ENCODE results near the gene TFPI.
"Not testable (repeated sequence)": the region's sequence is repeated elsewhere in the genome, so short reads cannot be mapped to it uniquely, and the experiment has no call there.

Gene TFPI

GRCh38 chr2:187527262-187527661, 27.0 kb downstream of the TFPI start:
- DNase-seq: no peak

- no peak for DNase-seq
Measured at GRCh38 chr2:187526792-187527191, 27.4 kb downstream of the TFPI start.

- no peak for DNase-seq
Measured at GRCh38 chr2:187525163-187525900, 28.9 kb downstream of the TFPI start.

GRCh38 chr2:187523325-187523724, 30.9 kb downstream of the TFPI start:
- no peak for DNase-seq

GRCh38 chr2:187520121-187520624, 34.1 kb downstream of the TFPI start:
- DNase-seq: no peak

GRCh38 chr2:187519419-187520120, 34.7 kb downstream of the TFPI start:
- DNase-seq: no peak

GRCh38 chr2:187517750-187518361, 36.4 kb downstream of the TFPI start:
- DNase-seq: not testable (repeated sequence)

- DNase-seq: not testable (repeated sequence)
Measured at GRCh38 chr2:187516630-187517510, 37.4 kb downstream of the TFPI start.

GRCh38 chr2:187514930-187515329, 39.3 kb downstream of the TFPI start:
- no peak for DNase-seq

- DNase-seq: not testable (repeated sequence)
Measured at GRCh38 chr2:187514235-187514829, 39.9 kb downstream of the TFPI start.

GRCh38 chr2:187513460-187514234, 40.6 kb downstream of the TFPI start:
- not testable (repeated sequence) for DNase-seq

GRCh38 chr2:187511356-187512315, 42.6 kb downstream of the TFPI start:
- DNase-seq: no peak

GRCh38 chr2:187510419-187511355, 43.5 kb downstream of the TFPI start:
- not testable (repeated sequence) for DNase-seq

- no peak for DNase-seq
Measured at GRCh38 chr2:187509667-187510417, 44.4 kb downstream of the TFPI start.

GRCh38 chr2:187506416-187506815, 47.8 kb downstream of the TFPI start:
- DNase-seq: no peak

GRCh38 chr2:187505065-187505672, 49.1 kb downstream of the TFPI start:
- no peak for DNase-seq

GRCh38 chr2:187504312-187504921, 49.8 kb downstream of the TFPI start:
- DNase-seq: no peak

Measured in stimulated activated naive CD4-positive, alpha-beta T cell treated with Interleukin-2 at 50 U/mL for 16 hours (primary cell).